ENCODE data around the gene LRRN4CL.
A peak's percentile ranks its signal among the peaks of the same experiment; 100 is the strongest.

LRRN4CL gene

GRCh38 chr11:62726915-62727164, 37.5 kb upstream of the LRRN4CL start:
- peak overlapping the region; percentile 71 for H3K4me3 ChIP-seq (replicated peaks; ENCODE audit: low read depth, low read length)
- no peak for DNase-seq (ENCODE audit: low read depth)
- TF ChIP-seq CTCF (IDR thresholded peaks at IDR 0.05; ENCODE audit: low read length, missing control alignments) = no peak

- no peak for TF ChIP-seq CTCF (IDR thresholded peaks at IDR 0.05; ENCODE audit: low read length, missing control alignments)
- peak overlapping the region; percentile 71 for H3K4me3 ChIP-seq (replicated peaks; ENCODE audit: low read depth, low read length)
- no peak for DNase-seq (ENCODE audit: low read depth)
Measured at GRCh38 chr11:62726156-62726914, 37.0 kb upstream of the LRRN4CL start.

DNA sequence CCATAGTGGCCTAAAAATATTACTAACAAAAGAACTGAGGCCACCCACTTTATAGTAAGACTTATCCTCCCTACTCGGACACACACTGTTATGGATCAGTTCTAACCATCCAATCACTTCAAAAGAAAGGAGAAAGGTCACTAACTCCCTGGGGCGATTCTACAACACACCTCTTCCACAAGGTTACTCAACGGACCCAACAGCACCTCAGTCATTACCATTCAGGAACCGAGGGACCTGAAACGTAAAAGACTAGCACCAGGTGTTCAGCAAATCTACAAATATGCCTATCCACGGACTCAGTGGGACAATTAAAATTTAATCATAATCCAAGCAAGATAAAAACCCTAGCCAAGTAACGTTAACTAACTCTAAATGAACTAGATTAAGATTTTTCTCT, 36.3 kb upstream of the LRRN4CL start:
- DNase-seq (ENCODE audit: low read depth) = no peak
- H3K4me3 ChIP-seq (replicated peaks; ENCODE audit: low read depth, low read length) = peak overlapping the region; percentile 71
- no peak for TF ChIP-seq CTCF (IDR thresholded peaks at IDR 0.05; ENCODE audit: low read length, missing control alignments)

DNA sequence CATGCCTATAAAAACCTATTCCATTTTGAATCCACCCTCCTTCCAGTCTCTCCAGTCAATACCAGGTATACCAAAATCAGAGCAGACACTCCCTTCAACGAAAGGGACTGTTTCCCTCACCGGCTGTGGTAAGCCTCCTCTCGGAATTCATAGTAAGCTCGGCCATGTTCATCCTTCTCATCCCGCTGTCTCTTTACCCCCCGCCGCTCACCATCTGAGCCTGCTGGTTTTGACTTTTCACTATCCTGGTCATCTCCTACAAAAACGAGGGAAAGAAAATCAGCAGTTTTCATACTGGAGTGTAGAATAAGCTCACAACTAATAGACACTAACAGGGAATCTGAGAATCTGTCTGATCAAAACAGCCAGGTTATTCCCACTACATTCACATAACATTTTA, 34.8 kb upstream of the LRRN4CL start:
- TF ChIP-seq CTCF (IDR thresholded peaks at IDR 0.05; ENCODE audit: low read length, missing control alignments) = no peak
- peak overlapping the region; percentile 71 for H3K4me3 ChIP-seq (replicated peaks; ENCODE audit: low read depth, low read length)
- no peak for DNase-seq (ENCODE audit: low read depth)

DNA sequence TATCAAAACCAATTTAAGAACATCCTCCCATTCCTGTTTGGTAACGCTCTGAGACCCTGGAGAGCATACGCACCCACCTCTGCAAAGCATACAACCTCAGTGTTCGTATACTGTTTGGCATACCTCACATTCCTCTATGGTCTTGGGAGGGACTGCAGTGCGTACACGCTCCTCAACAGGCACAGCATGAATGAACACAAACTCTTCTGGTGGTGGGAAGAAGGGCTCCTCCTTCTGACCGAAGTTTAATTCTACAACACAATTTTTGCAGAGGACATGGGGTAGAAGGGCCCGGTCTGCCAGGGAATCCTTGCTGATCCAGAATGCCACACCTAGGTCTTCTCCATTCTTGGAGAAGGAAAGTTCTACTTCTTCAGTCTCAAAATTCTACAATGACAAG, 32.7 kb upstream of the LRRN4CL start:
- peak; percentile 12 for TF ChIP-seq CTCF (IDR thresholded peaks at IDR 0.05; ENCODE audit: low read length, missing control alignments)
- peak; percentile 48 for DNase-seq (ENCODE audit: low read depth)
- H3K4me3 ChIP-seq (replicated peaks; ENCODE audit: low read depth, low read length) = no peak overlapping the region

DNA sequence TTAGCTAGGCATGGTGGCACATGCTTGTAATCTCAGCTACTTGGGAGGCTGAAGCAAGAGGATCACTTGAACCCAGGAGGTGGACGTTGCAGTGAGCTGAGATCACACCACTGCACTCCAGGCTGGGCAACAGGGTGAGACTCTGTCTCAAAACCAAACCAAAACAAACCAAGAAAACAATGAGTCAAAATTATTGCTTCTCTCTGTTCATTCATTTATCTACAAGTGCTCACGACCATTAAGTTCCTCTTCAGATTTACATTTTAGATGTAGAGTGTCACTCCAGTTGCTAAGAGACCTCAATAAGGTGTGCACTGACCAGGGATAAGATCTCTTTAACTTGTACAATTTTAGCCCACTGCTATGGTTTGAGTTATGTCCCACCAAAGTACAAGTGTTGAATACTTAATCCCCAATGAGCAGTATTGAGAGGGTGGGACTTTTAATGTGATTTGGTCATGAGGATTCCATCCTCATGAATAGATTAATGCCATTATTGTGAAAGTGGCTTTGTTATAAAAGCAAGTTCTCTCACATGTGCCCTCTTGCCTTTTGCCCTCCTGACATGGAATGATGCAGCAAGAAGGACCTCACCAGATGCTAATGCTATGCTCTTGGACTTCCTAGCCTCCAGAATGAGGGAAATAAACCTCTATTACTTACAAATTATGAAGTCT, 30.1 kb upstream of the LRRN4CL start:
- DNase-seq (ENCODE audit: low read depth) = no peak
- no peak for TF ChIP-seq CTCF (IDR thresholded peaks at IDR 0.05; ENCODE audit: low read length, missing control alignments)
- no peak overlapping the region for H3K4me3 ChIP-seq (replicated peaks; ENCODE audit: low read depth, low read length)

DNA sequence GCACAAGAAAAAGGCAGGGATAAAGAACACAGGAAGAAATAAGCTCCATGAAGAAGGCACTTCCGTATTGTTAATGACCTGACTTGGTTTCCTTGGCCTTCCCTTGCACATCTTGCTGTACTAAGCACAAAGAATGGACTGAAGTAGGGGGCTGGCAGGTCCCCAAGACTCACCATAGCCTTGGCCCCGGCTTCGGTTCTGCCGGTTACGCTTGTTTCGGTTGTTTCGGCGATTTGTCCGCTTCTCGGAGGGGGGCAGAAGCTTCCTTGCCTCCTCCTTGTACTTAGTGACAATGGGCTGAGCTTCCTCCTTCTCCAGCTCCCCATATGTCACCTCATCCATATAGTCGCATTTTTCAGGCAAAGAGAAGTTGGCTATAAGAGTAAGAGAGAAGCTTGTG, 27.5 kb upstream of the LRRN4CL start:
- TF ChIP-seq CTCF (IDR thresholded peaks at IDR 0.05; ENCODE audit: low read length, missing control alignments) = no peak
- no peak for DNase-seq (ENCODE audit: low read depth)
- H3K4me3 ChIP-seq (replicated peaks; ENCODE audit: low read depth, low read length) = no peak overlapping the region
